ENCODE measurements around the gene CTAG2.
"Not testable (repeated sequence)": the region's sequence is repeated elsewhere in the genome, so short reads cannot be mapped to it uniquely, and the experiment has no call there.

CTAG2 gene

GRCh38 chrX:154653413-154653812 is at the start of gene CTAG2:
Gene CTAG2 (minus strand): TSS chrX:154653579. CDS start chrX:154653515, 64 bp downstream.
- not testable (repeated sequence) for DNase-seq (ENCODE audit: low read depth)

GRCh38 chrX:154698630-154699248 is 45.4 kb upstream of the CTAG2 start:
- no peak for DNase-seq (ENCODE audit: low read depth)

- DNase-seq (ENCODE audit: low read depth), result no peak
Observed at GRCh38 chrX:154696676-154697045, 43.3 kb upstream of the CTAG2 start.

GRCh38 chrX:154695911-154696675 is 42.7 kb upstream of the CTAG2 start:
- DNase-seq (ENCODE audit: low read depth), result peak; percentile 45

- no peak for DNase-seq (ENCODE audit: low read depth)
Observed at GRCh38 chrX:154693394-154693793, 40.0 kb upstream of the CTAG2 start.

GRCh38 chrX:154690438-154690837 is 37.1 kb upstream of the CTAG2 start:
- DNase-seq (ENCODE audit: low read depth), result not testable (repeated sequence)

- not testable (repeated sequence) for DNase-seq (ENCODE audit: low read depth)
Observed at GRCh38 chrX:154672084-154672483, 18.7 kb upstream of the CTAG2 start.

- DNase-seq (ENCODE audit: low read depth), result not testable (repeated sequence)
Observed at GRCh38 chrX:154670848-154671247, 17.5 kb upstream of the CTAG2 start.

- no peak for DNase-seq (ENCODE audit: low read depth)
Observed at GRCh38 chrX:154661899-154662298, 8.5 kb upstream of the CTAG2 start.

GRCh38 chrX:154661170-154661569 is 7.8 kb upstream of the CTAG2 start:
- no peak for DNase-seq (ENCODE audit: low read depth)

GRCh38 chrX:154660541-154660940 is 7.2 kb upstream of the CTAG2 start:
- DNase-seq (ENCODE audit: low read depth), result no peak

GRCh38 chrX:154658957-154659356 is 5.6 kb upstream of the CTAG2 start:
- DNase-seq (ENCODE audit: low read depth), result no peak

GRCh38 chrX:154658187-154658586 is 4.8 kb upstream of the CTAG2 start:
- DNase-seq (ENCODE audit: low read depth), result no peak

GRCh38 chrX:154657226-154657805 is 3.9 kb upstream of the CTAG2 start:
- DNase-seq (ENCODE audit: low read depth), result no peak

GRCh38 chrX:154655786-154656185 is 2.4 kb upstream of the CTAG2 start:
- no peak for DNase-seq (ENCODE audit: low read depth)

GRCh38 chrX:154655346-154655745 is 2.0 kb upstream of the CTAG2 start:
- DNase-seq (ENCODE audit: low read depth), result no peak

GRCh38 chrX:154654925-154655324 is 1.5 kb upstream of the CTAG2 start:
- DNase-seq (ENCODE audit: low read depth), result no peak

- DNase-seq (ENCODE audit: low read depth), result no peak
Observed at GRCh38 chrX:154654372-154654771, 993 bp upstream of the CTAG2 start.

- no peak for DNase-seq (ENCODE audit: low read depth)
Observed at GRCh38 chrX:154653048-154653401, 354 bp downstream of the CTAG2 start.

- no peak for DNase-seq (ENCODE audit: low read depth)
Observed at GRCh38 chrX:154652311-154653047, 900 bp downstream of the CTAG2 start.

- no peak for DNase-seq (ENCODE audit: low read depth)
Observed at GRCh38 chrX:154650221-154650510, 3.2 kb downstream of the CTAG2 start.

- DNase-seq (ENCODE audit: low read depth), result no peak
Observed at GRCh38 chrX:154649503-154650220, 3.7 kb downstream of the CTAG2 start.

Data from GM04503 (cell line).